Nasal cavity respiratory epithelium epithelial cell of viscerocranial mucosa (primary cell): ENCODE measurements around the gene NIPBL. TPM values are rescaled to one million over a fixed set of nuclear protein-coding genes. Genes with fewer than 3 reads are reported as not detected.

ENCODE experiments used
- total RNA-seq: library from RNA; depleted of rRNA; stranded (reverse); fragments of >200 nt; gene quantifications from 2 replicates; pipeline ENCODE4 v1.2.3, GENCODE V29; 2014

Gene NIPBL, protein sequence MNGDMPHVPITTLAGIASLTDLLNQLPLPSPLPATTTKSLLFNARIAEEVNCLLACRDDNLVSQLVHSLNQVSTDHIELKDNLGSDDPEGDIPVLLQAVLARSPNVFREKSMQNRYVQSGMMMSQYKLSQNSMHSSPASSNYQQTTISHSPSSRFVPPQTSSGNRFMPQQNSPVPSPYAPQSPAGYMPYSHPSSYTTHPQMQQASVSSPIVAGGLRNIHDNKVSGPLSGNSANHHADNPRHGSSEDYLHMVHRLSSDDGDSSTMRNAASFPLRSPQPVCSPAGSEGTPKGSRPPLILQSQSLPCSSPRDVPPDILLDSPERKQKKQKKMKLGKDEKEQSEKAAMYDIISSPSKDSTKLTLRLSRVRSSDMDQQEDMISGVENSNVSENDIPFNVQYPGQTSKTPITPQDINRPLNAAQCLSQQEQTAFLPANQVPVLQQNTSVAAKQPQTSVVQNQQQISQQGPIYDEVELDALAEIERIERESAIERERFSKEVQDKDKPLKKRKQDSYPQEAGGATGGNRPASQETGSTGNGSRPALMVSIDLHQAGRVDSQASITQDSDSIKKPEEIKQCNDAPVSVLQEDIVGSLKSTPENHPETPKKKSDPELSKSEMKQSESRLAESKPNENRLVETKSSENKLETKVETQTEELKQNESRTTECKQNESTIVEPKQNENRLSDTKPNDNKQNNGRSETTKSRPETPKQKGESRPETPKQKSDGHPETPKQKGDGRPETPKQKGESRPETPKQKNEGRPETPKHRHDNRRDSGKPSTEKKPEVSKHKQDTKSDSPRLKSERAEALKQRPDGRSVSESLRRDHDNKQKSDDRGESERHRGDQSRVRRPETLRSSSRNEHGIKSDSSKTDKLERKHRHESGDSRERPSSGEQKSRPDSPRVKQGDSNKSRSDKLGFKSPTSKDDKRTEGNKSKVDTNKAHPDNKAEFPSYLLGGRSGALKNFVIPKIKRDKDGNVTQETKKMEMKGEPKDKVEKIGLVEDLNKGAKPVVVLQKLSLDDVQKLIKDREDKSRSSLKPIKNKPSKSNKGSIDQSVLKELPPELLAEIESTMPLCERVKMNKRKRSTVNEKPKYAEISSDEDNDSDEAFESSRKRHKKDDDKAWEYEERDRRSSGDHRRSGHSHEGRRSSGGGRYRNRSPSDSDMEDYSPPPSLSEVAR (N-terminal part only)
- 30.1 and 48.1 TPM in 2 replicates for total RNA-seq

DNA sequence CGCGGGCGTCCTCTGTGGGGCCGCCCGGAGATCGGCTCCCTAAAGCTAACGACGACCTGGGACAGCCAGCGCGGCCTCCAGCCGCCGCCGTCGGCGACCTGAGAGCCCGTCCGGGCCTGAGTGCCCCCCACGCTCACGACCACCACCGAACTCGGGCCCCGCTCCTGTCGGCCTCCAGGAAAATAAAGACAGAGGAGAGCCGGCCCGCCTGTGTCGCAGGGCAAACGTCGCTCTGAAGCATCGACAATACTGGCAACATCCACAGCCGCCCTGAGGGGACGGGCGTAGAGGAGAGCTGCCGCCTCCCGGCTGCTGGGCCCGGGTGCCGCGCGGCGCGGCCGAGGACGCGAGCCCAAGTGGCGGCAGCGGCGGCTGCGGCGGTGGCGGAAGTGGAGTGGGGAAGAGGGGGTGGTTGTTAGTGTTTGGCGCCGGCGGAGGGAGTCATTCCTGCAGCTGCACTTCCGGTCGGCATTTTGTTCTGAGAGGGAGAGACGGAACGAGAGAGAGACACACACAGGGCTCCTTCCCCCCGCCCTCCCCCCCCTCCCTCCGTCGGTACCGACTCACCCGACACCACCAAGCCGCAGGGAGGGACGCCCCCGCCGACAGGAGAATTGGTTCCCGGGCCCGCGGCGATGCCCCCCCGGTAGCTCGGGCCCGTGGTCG, at the start of gene NIPBL:
Gene NIPBL (plus strand): TSS at position 471 of the 666 bp plus-strand sequence. CDS start 76,928 bp downstream, outside the sequence.

